Ectodermal cell (in vitro differentiated cells): ENCODE data around the gene VLDLR.

Source experiments
- H3K27ac ChIP-seq: 2 replicates; pipeline ENCODE4 v1.7.0; 2013; ENCODE audit warnings: mild to moderate bottlenecking, low read depth, low read length; ENCODE audit not compliant: insufficient read depth, poor library complexity, severe bottlenecking
- H3K27me3 ChIP-seq: 2 replicates; pipeline ENCODE4 v1.7.0; 2013; ENCODE audit warnings: mild to moderate bottlenecking, low read length; ENCODE audit not compliant: insufficient read depth, control insufficient read depth, poor library complexity, severe bottlenecking
- H3K36me3 ChIP-seq: one replicate; pipeline ENCODE4 v1.7.0; 2013; ENCODE audit warnings: low read length; ENCODE audit not compliant: control insufficient read depth, insufficient read depth
- H3K4me1 ChIP-seq: one replicate; pipeline ENCODE4 v1.7.0; 2013; ENCODE audit warnings: low read length; ENCODE audit not compliant: control insufficient read depth, insufficient read depth
- H3K4me3 ChIP-seq: 2 replicates; pipeline ENCODE4 v1.7.0; 2013; ENCODE audit warnings: low read depth, low read length, control low read depth; ENCODE audit not compliant: insufficient read depth
- H3K9me3 ChIP-seq: 2 replicates; pipeline ENCODE4 v1.7.0; 2013; ENCODE audit warnings: mild to moderate bottlenecking, low read length, moderate library complexity; ENCODE audit not compliant: control insufficient read depth
- WGBS, 2 experiments: methylation state at CpG; one replicate each; pipeline ENCODE4 v1.1.7; 2013; ENCODE audit warnings: missing lambda C conversion rate in 2 of 2; 5-methylcytosine and 5-hydroxymethylcytosine counted together

The VLDLR gene

DNA sequence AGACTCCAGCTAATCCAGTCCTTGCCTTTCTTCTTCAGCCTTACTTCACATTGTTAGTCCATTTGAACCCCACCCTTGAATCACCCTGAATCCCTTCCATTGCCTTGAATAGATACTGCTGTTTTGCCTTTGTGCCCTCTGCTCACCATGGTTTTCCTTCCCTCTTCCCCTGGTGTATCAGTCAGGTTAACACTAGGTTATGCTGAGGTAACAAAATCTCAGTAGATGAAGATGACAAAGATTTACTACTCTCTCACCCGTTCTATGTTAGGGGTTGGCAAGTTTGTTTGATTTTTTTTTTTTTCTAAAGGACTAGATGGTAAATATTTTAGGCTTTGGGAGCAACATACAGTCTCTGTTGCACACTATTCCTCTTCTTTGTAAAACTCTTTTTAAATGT is 3.3 kb upstream of the VLDLR start:
- Histone ChIP-seq H3K4me3 (no peak overlapping the region), H3K27me3 (peaks cover 41% of the 10 kb centered on the region), H3K36me3 (no peaks in the 10 kb centered on the region), H3K4me1 (no peaks in the 10 kb centered on the region), H3K27ac (no peak overlapping the region), H3K9me3 (no peaks in the 10 kb centered on the region)
- 100% methylated on average over 1 of the region's 1 CpG; no CpG with 5 or more reads in 1 of the 2 experiments for WGBS, 2 experiments

DNA sequence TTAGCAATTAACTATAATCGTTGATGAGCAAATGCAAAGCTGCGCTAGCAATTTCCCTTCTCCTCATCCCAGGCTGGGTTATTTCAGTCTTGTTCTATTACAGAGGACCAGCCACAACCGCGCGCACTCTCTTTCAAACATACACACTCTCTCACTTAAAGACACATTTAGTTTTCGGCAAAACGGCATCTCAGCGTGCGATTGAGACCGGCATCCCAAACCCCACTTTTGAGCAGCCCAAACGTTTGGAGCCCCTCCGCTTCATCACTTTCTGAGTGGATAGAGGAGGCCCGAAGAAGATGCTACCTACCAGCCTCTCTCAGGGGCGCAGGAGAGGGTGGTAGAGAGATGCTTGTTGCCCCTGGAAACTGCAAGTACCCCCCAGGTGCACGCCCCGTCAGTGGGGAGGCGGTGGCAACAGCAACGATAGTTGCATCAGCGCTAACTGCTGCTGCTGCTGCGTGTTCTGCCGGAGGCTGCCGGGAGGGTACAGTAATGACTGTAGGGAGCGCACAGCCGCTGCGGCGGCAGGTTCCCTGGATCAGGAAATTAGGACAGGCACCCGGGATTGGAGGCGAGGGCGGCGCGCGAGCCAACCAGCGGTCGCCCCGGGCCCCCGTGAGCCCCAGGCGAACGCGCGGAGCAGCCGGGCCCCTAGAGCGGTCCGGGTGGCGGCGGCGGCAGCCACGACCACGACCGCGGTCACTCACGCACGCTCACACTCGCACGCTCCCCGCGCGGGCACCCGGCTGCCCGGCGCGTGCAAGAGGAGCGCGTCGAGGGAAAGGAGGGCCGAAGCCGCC is 467 bp upstream of the VLDLR start:
- no peaks in the 10 kb centered on the region for H3K36me3 ChIP-seq
- WGBS, 2 experiments, result 4 to 5% methylated on average over 66 of the region's 66 CpGs
- H3K27ac ChIP-seq, result no peak overlapping the region

DNA sequence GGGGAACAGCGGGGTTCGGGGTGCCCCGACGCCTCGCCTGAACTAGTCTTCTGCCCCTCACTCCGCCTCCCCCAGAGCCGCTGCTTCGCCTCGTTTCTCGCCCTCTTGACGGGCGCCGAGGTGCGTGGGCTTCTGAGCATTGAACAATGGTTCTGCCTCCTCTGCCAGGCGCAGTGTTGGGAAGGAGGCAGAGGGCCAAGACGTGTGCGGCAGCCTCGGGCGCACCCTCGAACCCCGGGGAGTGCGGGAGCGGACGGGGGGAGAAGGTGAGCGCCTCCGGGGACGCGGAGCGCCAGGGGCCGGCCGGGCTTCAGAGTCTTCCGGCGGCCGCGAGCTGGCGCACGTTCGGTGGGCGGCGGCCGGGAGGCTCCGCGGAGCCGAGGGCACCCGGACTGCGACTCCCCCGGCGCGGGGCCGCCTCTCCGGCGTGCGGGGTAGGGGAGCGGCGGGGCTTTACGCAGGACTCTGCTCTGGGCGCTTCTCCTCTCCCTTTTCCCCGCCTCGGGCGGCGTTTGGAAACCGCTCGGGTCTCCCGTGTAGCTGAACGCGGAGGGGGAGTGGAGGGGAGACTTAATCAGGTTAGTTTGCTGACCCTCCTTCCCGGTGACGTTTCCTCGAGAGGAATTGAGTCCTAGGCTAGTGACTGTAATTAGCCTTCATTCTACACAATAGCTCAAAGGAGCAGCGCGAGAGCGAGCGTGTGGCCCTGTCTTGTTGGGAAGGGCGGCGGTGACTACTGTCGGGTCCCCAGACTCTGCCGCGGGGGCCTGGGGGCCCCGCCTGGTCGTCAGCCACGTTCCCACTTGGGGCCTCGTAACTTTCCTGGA is 1.1 kb downstream of the VLDLR start:
- Histone ChIP-seq H3K9me3 (no peaks in the 10 kb centered on the region), H3K27ac (no peak overlapping the region), H3K36me3 (no peaks in the 10 kb centered on the region), H3K4me3 (peak overlapping the region; percentile 70), H3K4me1 (no peaks in the 10 kb centered on the region), H3K27me3 (peaks cover 56% of the 10 kb centered on the region)
- 1% methylated on average over 81 to 82 of the region's 82 CpGs for WGBS, 2 experiments

More for the DNA sequence above, 467 bp upstream of the VLDLR start:
- H3K4me1 ChIP-seq, result no peaks in the 10 kb centered on the region
- H3K4me3 ChIP-seq, result peak overlapping the region; percentile 70
- H3K9me3 ChIP-seq, result no peaks in the 10 kb centered on the region
- peaks cover 56% of the 10 kb centered on the region for H3K27me3 ChIP-seq

DNA sequence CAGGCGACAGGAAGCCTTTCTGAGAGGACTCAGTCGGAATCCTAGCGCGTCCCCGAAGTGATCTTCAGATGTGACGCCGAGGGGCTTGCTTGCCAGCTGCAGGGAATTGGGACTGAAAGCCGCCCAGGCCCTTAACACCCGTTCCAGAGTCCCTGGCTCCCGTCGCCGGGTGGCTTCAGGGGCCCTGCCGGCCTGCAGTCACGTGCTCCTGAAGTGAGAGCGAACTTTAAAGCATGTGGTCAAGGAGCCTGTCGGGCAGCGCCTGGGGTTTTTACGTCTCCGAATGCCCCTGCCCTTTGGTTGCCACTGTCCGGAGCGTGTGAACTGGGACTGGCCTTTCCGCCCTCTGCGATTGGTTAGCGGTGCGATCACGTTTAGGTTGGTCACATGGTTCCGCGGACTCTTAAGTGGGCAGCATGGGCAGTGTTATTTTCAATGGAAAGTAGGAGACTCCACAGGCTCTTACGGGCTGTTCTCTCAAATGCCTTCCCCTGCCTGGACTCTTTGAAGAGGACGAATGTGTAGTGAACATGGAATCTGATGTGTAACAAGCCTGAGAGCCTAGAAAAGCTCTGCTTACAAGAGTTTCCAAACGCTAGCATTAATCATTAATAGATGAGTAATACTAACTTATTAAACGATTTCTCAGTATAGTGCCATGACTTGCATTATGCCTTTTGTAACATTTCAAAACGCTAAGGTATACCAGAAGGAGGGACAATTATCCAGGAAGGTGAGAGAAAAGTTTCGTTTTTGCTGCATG is 1.9 kb downstream of the VLDLR start:
- Histone ChIP-seq H3K27me3 (peaks cover 56% of the 10 kb centered on the region), H3K36me3 (no peaks in the 10 kb centered on the region), H3K27ac (no peak overlapping the region), H3K9me3 (no peaks in the 10 kb centered on the region), H3K4me3 (peak overlapping the region; percentile 70), H3K4me1 (no peaks in the 10 kb centered on the region)
- 9 to 11% methylated on average over 33 to 34 of the region's 34 CpGs for WGBS, 2 experiments

DNA sequence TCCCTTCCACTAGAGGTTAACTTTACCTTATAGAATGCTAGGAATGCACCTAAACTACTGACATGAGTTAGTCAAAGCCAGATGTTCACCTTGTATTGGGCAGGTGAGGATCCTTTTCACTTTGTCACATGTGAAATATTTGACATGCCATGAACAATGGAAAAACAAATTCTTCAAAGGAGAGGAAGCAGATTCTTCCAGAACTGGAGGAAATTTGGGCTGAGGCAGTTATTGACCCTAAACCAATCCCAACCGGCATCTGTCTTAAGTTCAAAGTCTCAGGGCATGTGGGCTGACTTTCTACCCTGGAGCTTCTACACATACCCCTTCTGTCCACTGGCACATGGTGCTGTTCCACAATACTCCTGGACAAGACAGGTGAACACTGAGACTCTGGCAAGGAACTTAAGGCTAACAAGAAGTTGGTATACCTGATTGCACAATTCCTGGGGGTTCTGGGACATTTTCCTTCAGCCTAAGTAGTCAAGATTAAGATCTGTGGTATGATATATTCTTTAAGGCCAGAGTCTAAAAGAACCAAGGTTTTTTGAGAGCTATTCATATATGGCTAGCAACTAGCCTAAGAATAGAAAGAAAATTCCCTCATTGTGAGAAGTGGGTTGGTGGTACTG is 2.6 kb downstream of the VLDLR start:
- H3K27ac ChIP-seq, result no peak overlapping the region
- H3K4me1 ChIP-seq, result no peaks in the 10 kb centered on the region
- H3K9me3 ChIP-seq, result no peaks in the 10 kb centered on the region
- peaks cover 53% of the 10 kb centered on the region for H3K27me3 ChIP-seq
- no peaks in the 10 kb centered on the region for H3K36me3 ChIP-seq
- no peak overlapping the region for H3K4me3 ChIP-seq
- WGBS, 2 experiments, result 88 to 96% methylated on average over 1 of the region's 1 CpG

DNA sequence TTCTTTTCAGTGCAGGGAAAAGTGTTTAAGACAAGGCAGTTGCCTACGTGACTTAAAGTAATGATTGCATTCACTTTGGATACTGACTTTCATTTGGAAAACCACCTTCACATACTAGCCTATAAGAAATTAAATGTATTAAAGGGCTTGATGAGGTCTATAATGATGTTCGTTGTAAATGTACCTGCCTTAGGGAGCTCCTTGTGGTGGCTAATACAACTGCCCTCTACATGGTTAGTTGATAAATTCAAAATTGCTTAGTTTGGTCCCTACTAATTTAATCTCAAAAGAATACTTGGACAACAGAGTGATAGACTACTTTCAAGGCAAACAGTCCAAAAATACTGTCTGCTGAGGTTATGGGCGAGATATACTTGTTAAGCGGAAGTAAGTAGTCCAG is 3.8 kb downstream of the VLDLR start:
- Histone ChIP-seq H3K27ac (no peak overlapping the region), H3K4me3 (no peak overlapping the region), H3K4me1 (no peaks in the 10 kb centered on the region), H3K36me3 (no peaks in the 10 kb centered on the region), H3K9me3 (no peaks in the 10 kb centered on the region), H3K27me3 (peaks cover 40% of the 10 kb centered on the region)
- WGBS, 2 experiments, result 93 to 96% methylated on average over 2 to 4 of the region's 4 CpGs

DNA sequence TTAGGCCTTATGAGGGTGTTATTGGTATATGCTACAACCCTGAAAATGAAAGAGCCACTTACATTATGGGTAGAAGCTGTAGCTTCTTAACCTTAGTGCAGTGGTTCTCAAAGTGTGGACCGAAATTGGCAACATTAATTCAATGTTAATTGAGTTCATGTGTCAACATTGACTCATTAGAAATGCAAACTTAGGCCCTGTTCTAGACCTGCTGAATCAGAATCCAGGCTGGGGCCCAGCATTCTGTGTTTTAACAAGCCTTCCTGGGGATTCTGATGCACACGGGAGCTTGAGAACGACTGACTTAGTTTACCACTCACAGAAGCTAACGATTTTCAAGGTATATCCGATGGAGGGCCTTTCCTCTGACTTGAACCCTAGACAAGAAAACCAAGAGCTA is 7.3 kb downstream of the VLDLR start:
- H3K4me1 ChIP-seq, result peaks cover 6% of the 10 kb centered on the region
- no peaks in the 10 kb centered on the region for H3K9me3 ChIP-seq
- 88 to 95% methylated on average over 5 of the region's 5 CpGs for WGBS, 2 experiments
- H3K27ac ChIP-seq, result no peak overlapping the region
- peaks cover 9% of the 10 kb centered on the region for H3K27me3 ChIP-seq
- no peak overlapping the region for H3K4me3 ChIP-seq
- no peaks in the 10 kb centered on the region for H3K36me3 ChIP-seq

DNA sequence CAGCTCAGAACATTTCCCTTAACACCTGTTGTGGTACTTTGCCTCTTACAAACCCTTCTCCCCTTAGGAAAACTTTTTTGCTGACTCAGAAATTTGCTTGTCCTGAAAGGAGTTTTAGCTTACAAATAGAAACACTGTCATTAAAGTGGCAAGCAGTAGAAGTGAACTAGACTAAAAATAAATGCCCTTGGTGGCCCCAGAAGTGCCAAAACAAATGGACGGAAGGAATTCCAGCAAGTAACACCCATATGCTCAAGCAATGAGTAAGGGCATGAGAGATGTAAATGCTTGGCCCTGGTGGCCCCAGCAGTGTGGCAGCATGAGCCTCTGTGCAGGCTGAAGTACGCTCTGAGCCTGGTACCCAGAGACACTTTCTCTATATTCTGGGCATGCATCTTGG is 8.6 kb downstream of the VLDLR start:
- Histone ChIP-seq H3K9me3 (no peaks in the 10 kb centered on the region), H3K4me1 (peaks cover 6% of the 10 kb centered on the region), H3K27me3 (no peaks in the 10 kb centered on the region), H3K36me3 (no peaks in the 10 kb centered on the region), H3K4me3 (no peak overlapping the region), H3K27ac (no peak overlapping the region)
- WGBS, 2 experiments, result 93 to 95% methylated on average over 2 of the region's 2 CpGs

DNA sequence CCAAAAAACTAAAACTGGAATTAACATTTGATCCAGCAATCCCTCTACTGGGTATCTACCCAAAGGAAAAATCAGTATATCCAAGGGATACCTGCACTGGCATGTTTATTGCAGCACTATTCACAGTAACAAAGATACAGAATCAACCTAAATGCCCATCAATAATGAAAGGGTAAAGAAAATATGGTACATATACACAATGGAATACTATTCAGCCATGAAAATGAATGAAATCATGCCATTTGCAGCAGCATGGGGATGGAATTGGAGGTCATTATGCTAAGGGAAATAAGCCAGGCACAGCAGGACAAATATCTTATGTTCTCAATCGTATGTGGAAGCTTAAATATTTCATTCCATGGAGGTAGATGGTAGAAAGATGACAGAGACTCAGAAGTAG is 9.7 kb downstream of the VLDLR start:
- Histone ChIP-seq H3K9me3 (no peaks in the 10 kb centered on the region), H3K36me3 (no peaks in the 10 kb centered on the region), H3K27ac (no peak overlapping the region), H3K4me3 (no peak overlapping the region), H3K4me1 (peaks cover 6% of the 10 kb centered on the region), H3K27me3 (no peaks in the 10 kb centered on the region)
- WGBS, 2 experiments, result 96 to 98% methylated on average over 1 of the region's 1 CpG
